Endodermal cell (in vitro differentiated cells): ENCODE data around the gene OPCML. TPM values are rescaled to one million over a fixed set of nuclear protein-coding genes. Genes with fewer than 3 reads are reported as not detected.

ENCODE experiments used
- DNase-seq: peaks from one replicate; pipeline ENCODE4 v3.0.0-alpha.2; 2017
- H3K27ac ChIP-seq: 2 replicates; pipeline ENCODE4 v1.5.1; 2013; ENCODE audit warnings: mild to moderate bottlenecking, low read depth, low read length, moderate library complexity
- H3K27me3 ChIP-seq: 2 replicates; pipeline ENCODE4 v1.6.1; 2013; ENCODE audit warnings: mild to moderate bottlenecking, low read length, moderate library complexity; ENCODE audit not compliant: insufficient read depth, control insufficient read depth, poor library complexity, severe bottlenecking
- H3K36me3 ChIP-seq: 2 replicates; pipeline ENCODE4 v1.7.0; 2013; ENCODE audit warnings: mild to moderate bottlenecking, low read length, moderate library complexity; ENCODE audit not compliant: control insufficient read depth, insufficient read depth
- H3K4me1 ChIP-seq: one replicate; pipeline ENCODE4 v1.7.0; 2013; ENCODE audit warnings: low read length; ENCODE audit not compliant: control insufficient read depth, insufficient read depth
- H3K4me3 ChIP-seq: 2 replicates; pipeline ENCODE4 v1.5.1; 2013; ENCODE audit warnings: mild to moderate bottlenecking, low read length, moderate library complexity
- H3K9ac ChIP-seq: 2 replicates; pipeline ENCODE4 v1.6.1; 2013; ENCODE audit warnings: mild to moderate bottlenecking, low read length, moderate library complexity; ENCODE audit not compliant: poor library complexity, severe bottlenecking; ENCODE audit errors: extremely low read depth
- H3K9me3 ChIP-seq: 2 replicates; pipeline ENCODE4 v1.6.1; 2013; ENCODE audit warnings: mild to moderate bottlenecking, low read length, moderate library complexity; ENCODE audit not compliant: control insufficient read depth
- H3K27ac Mint-ChIP-seq: 2 replicates; pipeline ENCODE4 v1.8.0; 2020; ENCODE audit warnings: mixed read lengths
- H3K27me3 Mint-ChIP-seq: 2 replicates; pipeline ENCODE4 v1.8.0; 2021; ENCODE audit warnings: mild to moderate bottlenecking, mixed read lengths; ENCODE audit not compliant: insufficient read depth
- H3K36me3 Mint-ChIP-seq: 2 replicates; pipeline ENCODE4 v1.8.0; 2020; ENCODE audit warnings: low read depth, mixed read lengths
- H3K4me1 Mint-ChIP-seq: 2 replicates; pipeline ENCODE4 v1.8.0; 2020; ENCODE audit warnings: mixed read lengths
- H3K4me3 Mint-ChIP-seq: 2 replicates; pipeline ENCODE4 v1.8.0; 2020; ENCODE audit warnings: mild to moderate bottlenecking, moderate library complexity, mixed read lengths
- H3K9me3 Mint-ChIP-seq: 2 replicates; pipeline ENCODE4 v1.8.0; 2020; ENCODE audit warnings: mild to moderate bottlenecking, mixed read lengths
- CTCF ChIP-seq: fragments of 200-600 bp; sonication (generic); conservative IDR thresholded peaks from 2 replicates; pipeline ENCODE4 v1.5.0; 2021; ENCODE audit warnings: antibody characterized with exemption, mild to moderate bottlenecking
- WGBS, 2 experiments: methylation state at CpG; one replicate each; pipeline versions ENCODE4 v1.1.5 to v1.1.7; 2013; ENCODE audit warnings: missing lambda C conversion rate in 2 of 2, mixed read lengths in 1 of 2; ENCODE audit not compliant: insufficient coverage in 1 of 2, insufficient read length in 1 of 2; 5-methylcytosine and 5-hydroxymethylcytosine counted together
- total RNA-seq, 2 donors: library from RNA; stranded (reverse); fragmentation: NEBNext Ultra II Directional in 1 of 2; extraction: Animal tissue kit (Norgen Biotek cat#: 25700) in 1 of 2; gene quantifications; 2 replicates in 1 of 2; 3 replicates in 1 of 2; pipeline ENCODE4 v1.2.1, GENCODE V29; 2021

OPCML gene
- total RNA-seq, 2 donors from 2014 or later: 0.49 to 0.86 TPM

DNA sequence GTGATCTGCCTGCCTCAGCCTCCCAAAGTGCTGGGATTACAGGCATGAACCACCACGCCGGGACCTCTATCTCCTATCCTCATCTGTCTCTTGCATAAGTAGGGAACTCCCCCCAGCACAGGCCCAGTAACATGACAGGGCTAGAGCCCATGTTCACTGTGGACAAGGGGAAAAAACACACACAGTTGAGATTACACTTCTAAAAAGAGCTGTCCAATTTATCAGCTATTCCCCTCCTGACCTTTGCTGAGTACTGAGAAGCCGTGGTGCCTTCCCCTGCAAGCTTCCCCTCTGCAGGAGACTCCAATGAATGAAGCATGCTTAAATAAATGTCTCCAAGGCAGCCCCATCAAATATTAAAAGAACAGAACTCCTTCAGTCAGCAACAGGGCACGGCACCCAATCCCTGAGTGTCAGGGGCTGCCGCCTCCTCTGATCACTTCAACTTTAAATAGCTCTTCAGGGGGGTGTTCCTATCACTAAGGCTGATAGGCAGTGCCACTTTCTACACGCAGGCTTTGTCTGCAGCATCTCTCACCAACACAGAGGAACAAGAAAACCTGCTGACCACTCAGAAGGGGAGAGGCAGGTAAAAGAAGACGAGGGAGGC, 385.5 kb downstream of the OPCML start:
- no peak for TF ChIP-seq CTCF
- H3K36me3 Mint-ChIP-seq: no peaks in the 10 kb centered on the region
- peaks cover 40% of the 10 kb centered on the region for H3K27me3 Mint-ChIP-seq
- H3K4me1 Mint-ChIP-seq: peaks cover 3% of the 10 kb centered on the region
- no peaks in the 10 kb centered on the region for H3K9me3 Mint-ChIP-seq
- Histone ChIP-seq H3K4me3 (no peak overlapping the region), H3K27ac (no peak overlapping the region), H3K27me3 (peaks cover 23% of the 10 kb centered on the region), H3K9me3 (no peaks in the 10 kb centered on the region), H3K9ac (no peak overlapping the region), H3K4me1 (peaks cover 6% of the 10 kb centered on the region), H3K36me3 (no peaks in the 10 kb centered on the region)
- no peak overlapping the region for H3K4me3 Mint-ChIP-seq
- peak; percentile 29 for DNase-seq
- H3K27ac Mint-ChIP-seq: no peak overlapping the region
- 89 to 92% methylated on average over 6 to 7 of the region's 7 CpGs for WGBS, 2 experiments

- no peak overlapping the region for H3K4me3 Mint-ChIP-seq
- Histone ChIP-seq H3K27me3 (peaks cover 20% of the 10 kb centered on the region), H3K27ac (no peak overlapping the region), H3K9ac (no peak overlapping the region), H3K36me3 (no peaks in the 10 kb centered on the region), H3K9me3 (no peaks in the 10 kb centered on the region), H3K4me1 (no peaks in the 10 kb centered on the region), H3K4me3 (no peak overlapping the region)
- no peaks in the 10 kb centered on the region for H3K36me3 Mint-ChIP-seq
- no peak overlapping the region for H3K27ac Mint-ChIP-seq
- DNase-seq: peak; percentile 2
- H3K9me3 Mint-ChIP-seq: no peaks in the 10 kb centered on the region
- peaks cover 33% of the 10 kb centered on the region for H3K27me3 Mint-ChIP-seq
- 87 to 93% methylated on average over 3 to 5 of the region's 5 CpGs for WGBS, 2 experiments
- TF ChIP-seq CTCF: no peak
- peaks cover 2% of the 10 kb centered on the region for H3K4me1 Mint-ChIP-seq
These were observed 394.4 kb downstream of the OPCML start for GRCh38 chr11:133137939-133138338.

DNA sequence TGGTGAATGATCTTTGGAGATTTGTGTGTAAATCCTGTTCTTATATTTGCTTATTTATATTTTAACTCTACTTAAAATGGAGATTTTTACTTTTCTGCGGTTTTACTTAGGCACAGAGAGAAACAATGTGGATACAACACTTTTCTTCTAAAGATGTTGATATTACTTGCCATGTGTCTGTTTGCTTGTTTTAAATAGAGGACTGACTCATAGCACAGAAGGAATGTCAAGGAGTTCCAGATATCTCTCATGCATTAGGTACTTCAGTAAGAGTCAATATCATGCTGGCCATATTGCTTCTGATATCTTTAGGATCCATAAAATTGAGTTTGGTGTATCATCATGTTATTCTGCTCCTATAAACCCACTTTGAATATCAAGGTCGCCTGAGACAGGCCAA, 395.0 kb downstream of the OPCML start:
- Mint-ChIP-seq H3K27me3 (peaks cover 27% of the 10 kb centered on the region), H3K9me3 (no peaks in the 10 kb centered on the region), H3K4me3 (no peak overlapping the region), H3K4me1 (peaks cover 2% of the 10 kb centered on the region), H3K27ac (no peak overlapping the region), H3K36me3 (no peaks in the 10 kb centered on the region)
- H3K9ac ChIP-seq: no peak overlapping the region
- H3K4me1 ChIP-seq: no peaks in the 10 kb centered on the region
- no peak overlapping the region for H3K4me3 ChIP-seq
- no peaks in the 10 kb centered on the region for H3K36me3 ChIP-seq
- H3K27me3 ChIP-seq: peaks cover 14% of the 10 kb centered on the region
- TF ChIP-seq CTCF: no peak
- H3K27ac ChIP-seq: no peak overlapping the region
- no peak for DNase-seq
- no peaks in the 10 kb centered on the region for H3K9me3 ChIP-seq
- WGBS, 2 experiments: 83 to 86% methylated on average over 1 to 2 of the region's 2 CpGs
